ENCODE results near the gene RPS5.
"Not testable (repeated sequence)": the region's sequence is repeated elsewhere in the genome, so short reads cannot be mapped to it uniquely, and the experiment has no call there.

RPS5 gene

DNA sequence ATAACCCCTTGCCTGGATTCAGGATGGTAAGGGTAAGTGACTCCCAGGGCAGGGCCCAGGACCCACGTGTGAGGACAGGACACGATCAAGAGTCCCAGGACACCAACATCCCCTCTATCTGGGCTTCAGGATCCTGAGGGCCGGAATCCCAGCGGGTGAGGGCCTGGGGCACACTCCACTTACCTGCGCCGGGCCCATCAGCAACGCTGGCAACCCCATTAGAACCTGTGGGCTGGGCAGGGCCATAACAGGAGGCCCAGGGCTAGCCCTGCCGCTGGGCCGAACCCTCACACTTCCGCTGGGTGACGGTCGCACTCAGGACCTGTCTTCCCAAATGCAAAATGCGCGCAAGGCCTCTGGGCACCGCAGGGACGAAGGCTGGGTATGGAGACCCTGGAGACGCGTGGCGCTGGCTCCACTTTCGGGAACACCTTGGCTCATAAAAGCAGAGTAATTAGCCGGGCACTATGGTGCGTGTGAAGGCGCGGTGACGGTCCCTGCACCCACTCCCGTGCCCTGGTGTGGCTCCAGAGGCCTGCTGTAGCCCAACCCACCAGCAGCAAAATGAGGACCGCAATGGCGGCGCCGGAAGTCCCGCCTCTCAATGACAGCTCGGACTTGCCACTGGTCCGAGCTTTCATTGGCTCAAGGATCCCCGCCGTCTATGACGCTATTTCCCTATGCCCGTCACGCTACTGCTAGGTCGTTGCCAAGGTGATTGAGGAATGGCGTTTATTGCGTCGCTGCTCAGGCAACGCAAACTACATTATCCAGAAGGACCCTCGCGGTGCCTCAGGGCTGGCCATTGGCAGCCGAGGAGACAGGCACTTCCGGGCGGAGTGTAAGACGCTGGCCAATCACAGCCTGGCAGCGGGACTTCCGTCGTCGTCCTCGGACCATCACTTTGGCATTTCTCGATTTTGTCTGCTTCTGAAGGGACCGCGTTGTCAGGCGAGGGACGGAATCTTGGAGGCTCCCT, 52.8 kb downstream of the RPS5 start, which contains the start of gene ZNF132:
Gene ZNF132 (minus strand): TSS at position 578 of the 979 bp plus-strand sequence. CDS start 332 bp downstream, at position 246.
- TF ChIP-seq EZH2 (optimal IDR thresholded peaks at IDR 0.05; ENCODE audit: low read depth, low read length) = no peak
- TF ChIP-seq, protein P1, sequence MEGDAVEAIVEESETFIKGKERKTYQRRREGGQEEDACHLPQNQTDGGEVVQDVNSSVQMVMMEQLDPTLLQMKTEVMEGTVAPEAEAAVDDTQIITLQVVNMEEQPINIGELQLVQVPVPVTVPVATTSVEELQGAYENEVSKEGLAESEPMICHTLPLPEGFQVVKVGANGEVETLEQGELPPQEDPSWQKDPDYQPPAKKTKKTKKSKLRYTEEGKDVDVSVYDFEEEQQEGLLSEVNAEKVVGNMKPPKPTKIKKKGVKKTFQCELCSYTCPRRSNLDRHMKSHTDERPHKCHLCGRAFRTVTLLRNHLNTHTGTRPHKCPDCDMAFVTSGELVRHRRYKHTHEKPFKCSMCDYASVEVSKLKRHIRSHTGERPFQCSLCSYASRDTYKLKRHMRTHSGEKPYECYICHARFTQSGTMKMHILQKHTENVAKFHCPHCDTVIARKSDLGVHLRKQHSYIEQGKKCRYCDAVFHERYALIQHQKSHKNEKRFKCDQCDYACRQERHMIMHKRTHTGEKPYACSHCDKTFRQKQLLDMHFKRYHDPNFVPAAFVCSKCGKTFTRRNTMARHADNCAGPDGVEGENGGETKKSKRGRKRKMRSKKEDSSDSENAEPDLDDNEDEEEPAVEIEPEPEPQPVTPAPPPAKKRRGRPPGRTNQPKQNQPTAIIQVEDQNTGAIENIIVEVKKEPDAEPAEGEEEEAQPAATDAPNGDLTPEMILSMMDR (IDR thresholded peaks at IDR 0.05; ENCODE audit: low read length) = no peak
- no peak for TF ChIP-seq EZH2phosphoT487 (IDR thresholded peaks at IDR 0.05; ENCODE audit: low read length)
- no peaks in the 10 kb centered on the region for H3K9me3 ChIP-seq (replicated peaks; ENCODE audit: insufficient read depth, low read length)
- H3K36me3 ChIP-seq (replicated peaks; ENCODE audit: insufficient read depth, low read length) = no peaks in the 10 kb centered on the region
- no peaks in the 10 kb centered on the region for H3F3A ChIP-seq (ENCODE audit: insufficient read depth, low read length)
- no peak for DNase-seq
- H3K27me3 ChIP-seq (replicated peaks; ENCODE audit: insufficient read depth, low read length) = no peaks in the 10 kb centered on the region
- no peak within 1 kb of the TSS for H3K4me3 ChIP-seq (ENCODE audit: low read length)
- H3K4me1 ChIP-seq (ENCODE audit: low read length) = no peaks in the 10 kb centered on the region
- H3K79me2 ChIP-seq (ENCODE audit: low read length) = no peaks in the 10 kb centered on the region
- no peak within 1 kb of the TSS for H2AFZ ChIP-seq (ENCODE audit: low read length)
- H4K20me1 ChIP-seq (ENCODE audit: insufficient read depth, low read length) = no peaks in the 10 kb centered on the region
- no peak within 1 kb of the TSS for H3K27ac ChIP-seq (ENCODE audit: low read length)
- no peak within 1 kb of the TSS for H3K4me2 ChIP-seq (ENCODE audit: low read depth, low read length)
- H3K9me2 ChIP-seq (replicated peaks; ENCODE audit: insufficient read depth, low read length) = no peaks in the 10 kb centered on the region
- no peak within 1 kb of the TSS for H3K9ac ChIP-seq (ENCODE audit: low read length)

DNA sequence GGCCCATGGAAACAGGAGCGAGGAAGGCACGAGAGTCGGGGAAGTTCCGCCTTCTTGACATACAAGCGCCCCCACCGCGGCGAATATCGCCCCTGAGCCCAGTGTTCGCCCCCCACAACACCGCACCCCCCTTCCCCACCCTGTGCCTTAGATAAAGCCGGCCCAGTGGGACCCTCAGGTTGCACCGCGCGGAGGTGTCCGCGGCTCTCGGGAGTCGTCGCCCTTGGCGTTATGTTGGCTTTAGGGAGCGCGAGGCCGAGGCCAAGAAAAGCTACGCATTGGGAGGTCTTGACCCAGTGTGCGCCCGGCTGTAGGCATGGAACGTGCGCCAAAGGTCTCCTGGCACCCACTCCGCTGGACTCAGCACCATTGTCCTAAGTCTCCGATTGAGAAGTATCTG, 53.5 kb downstream of the RPS5 start:
- DNase-seq = no peak
- Histone ChIP-seq H4K20me1 (ENCODE audit: insufficient read depth, low read length) (no peaks in the 10 kb centered on the region), H3K9me2 (replicated peaks; ENCODE audit: insufficient read depth, low read length) (no peaks in the 10 kb centered on the region), H3K4me1 (ENCODE audit: low read length) (no peaks in the 10 kb centered on the region), H3K9me3 (replicated peaks; ENCODE audit: insufficient read depth, low read length) (no peaks in the 10 kb centered on the region), H3K27ac (ENCODE audit: low read length) (no peak overlapping the region), H3K9ac (ENCODE audit: low read length) (no peak overlapping the region), H2AFZ (ENCODE audit: low read length) (no peak overlapping the region), H3K36me3 (replicated peaks; ENCODE audit: insufficient read depth, low read length) (no peaks in the 10 kb centered on the region), H3K27me3 (replicated peaks; ENCODE audit: insufficient read depth, low read length) (no peaks in the 10 kb centered on the region), H3K79me2 (ENCODE audit: low read length) (no peaks in the 10 kb centered on the region), H3K4me2 (ENCODE audit: low read depth, low read length) (no peak overlapping the region), H3F3A (ENCODE audit: insufficient read depth, low read length) (no peaks in the 10 kb centered on the region), H3K4me3 (ENCODE audit: low read length) (no peak overlapping the region)
- TF ChIP-seq, protein P1 (IDR thresholded peaks at IDR 0.05; ENCODE audit: low read length) = no peak
- TF ChIP-seq EZH2 (optimal IDR thresholded peaks at IDR 0.05; ENCODE audit: low read depth, low read length) (no peak), EZH2phosphoT487 (IDR thresholded peaks at IDR 0.05; ENCODE audit: low read length) (no peak)

DNA sequence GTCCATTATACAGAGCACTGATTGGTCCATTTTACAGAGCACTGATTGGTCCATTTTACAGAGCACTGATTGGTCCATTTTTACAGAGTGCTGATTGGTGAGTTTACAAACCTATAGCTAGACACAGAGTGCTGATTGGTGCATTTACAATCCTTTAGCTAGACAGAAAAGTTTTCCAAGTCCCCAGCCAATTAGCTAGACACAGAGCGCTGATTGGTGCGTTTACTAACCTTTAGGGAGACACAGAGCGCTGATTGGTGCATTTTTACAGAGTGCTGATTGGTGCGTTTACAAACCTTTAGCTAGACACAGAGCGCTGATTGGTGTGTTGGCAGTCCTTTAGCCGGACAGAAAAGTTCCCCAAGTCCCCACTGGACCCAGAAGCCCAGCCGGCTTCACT, 55.9 kb downstream of the RPS5 start:
- not testable (repeated sequence) for H3K9me3 ChIP-seq (replicated peaks; ENCODE audit: insufficient read depth, low read length); H3K4me2 ChIP-seq (ENCODE audit: low read depth, low read length); H3K4me1 ChIP-seq (ENCODE audit: low read length); H4K20me1 ChIP-seq (ENCODE audit: insufficient read depth, low read length); H3K27me3 ChIP-seq (replicated peaks; ENCODE audit: insufficient read depth, low read length); DNase-seq; H3F3A ChIP-seq (ENCODE audit: insufficient read depth, low read length); H2AFZ ChIP-seq (ENCODE audit: low read length); H3K4me3 ChIP-seq (ENCODE audit: low read length); H3K36me3 ChIP-seq (replicated peaks; ENCODE audit: insufficient read depth, low read length); H3K79me2 ChIP-seq (ENCODE audit: low read length); H3K9me2 ChIP-seq (replicated peaks; ENCODE audit: insufficient read depth, low read length); H3K9ac ChIP-seq (ENCODE audit: low read length); H3K27ac ChIP-seq (ENCODE audit: low read length)
